ENCODE data around the gene VPS35.

- no peak for TF ChIP-seq POLR2A (IDR thresholded peaks at IDR 0.05; ENCODE audit: low read depth, low read length)
- TF ChIP-seq TAF1 (IDR thresholded peaks at IDR 0.05; ENCODE audit: low read depth, low read length): no peak
- no peak for TF ChIP-seq SPI1 (IDR thresholded peaks at IDR 0.05; ENCODE audit: low read depth, low read length)
- no peak for TF ChIP-seq POLR2AphosphoS5 (IDR thresholded peaks at IDR 0.05; ENCODE audit: low read depth, low read length)
- TF ChIP-seq PAX5 (IDR thresholded peaks at IDR 0.05; ENCODE audit: insufficient read depth, low read length, severe bottlenecking): no peak
- no peak for TF ChIP-seq POU2F2 (IDR thresholded peaks at IDR 0.05; ENCODE audit: low read depth, low read length)
Measured at GRCh38 chr16:46607529-46607928, 81.4 kb downstream of the VPS35 start.
